GM19043 (cell line): ENCODE results near the gene SGTA.

Experiments used
- ATAC-seq: cut with Tn5 transposase; IDR thresholded peaks from one replicate; pipeline ENCODE4 v1.9.1; 2021; ENCODE audit warnings: low read depth; ENCODE audit not compliant: unreplicated experiment

The SGTA gene

GRCh38 chr19:2731181-2731995 is 51.7 kb downstream of the SGTA start:
- ATAC-seq: no peak

GRCh38 chr19:2729943-2730818 is 52.9 kb downstream of the SGTA start:
- ATAC-seq: no peak

- ATAC-seq: no peak
Observed at GRCh38 chr19:2728783-2729387, 54.2 kb downstream of the SGTA start.

- ATAC-seq: no peak
Observed at GRCh38 chr19:2727640-2727944, 55.5 kb downstream of the SGTA start.

- ATAC-seq: no peak
Observed at GRCh38 chr19:2726904-2727639, 56.0 kb downstream of the SGTA start.

- ATAC-seq: no peak
Observed at GRCh38 chr19:2726160-2726855, 56.8 kb downstream of the SGTA start.

GRCh38 chr19:2724148-2724557 is 58.9 kb downstream of the SGTA start:
- no peak for ATAC-seq

GRCh38 chr19:2723747-2724146 is 59.3 kb downstream of the SGTA start:
- ATAC-seq: no peak

GRCh38 chr19:2723345-2723715 is 59.7 kb downstream of the SGTA start:
- no peak for ATAC-seq

- ATAC-seq: no peak
Observed at GRCh38 chr19:2722541-2723344, 60.3 kb downstream of the SGTA start.

GRCh38 chr19:2721570-2722540 is 61.2 kb downstream of the SGTA start:
- no peak for ATAC-seq

GRCh38 chr19:2720777-2721569 is 62.1 kb downstream of the SGTA start, which contains the start of gene DIRAS1:
Gene DIRAS1 (minus strand): TSS chr19:2721372. CDS start chr19:2717806, 3,566 bp downstream.
- ATAC-seq: no peak

GRCh38 chr19:2719920-2720776 is 62.9 kb downstream of the SGTA start:
- ATAC-seq: no peak

GRCh38 chr19:2719232-2719735 is 63.8 kb downstream of the SGTA start:
- no peak for ATAC-seq

- no peak for ATAC-seq
Observed at GRCh38 chr19:2717638-2718541, 65.2 kb downstream of the SGTA start.
